VCaP (cell line): ENCODE data around the gene POLA1.
A peak's percentile ranks its signal among the peaks of the same experiment; 100 is the strongest.

Source experiments
- H3K27ac ChIP-seq: fragments of 450-650 bp; 2 replicates; pipeline ENCODE4 v1.5.1; 2017
- CTCF ChIP-seq: fragments of 450-650 bp; conservative IDR thresholded peaks from 2 replicates; pipeline ENCODE4 v1.5.1; 2017; ENCODE audit warnings: mild to moderate bottlenecking, moderate library complexity

Gene POLA1

GRCh38 chrX:24838629-24839028 lies 144.9 kb downstream of the POLA1 start:
- H3K27ac ChIP-seq: no peak overlapping the region
- peak; percentile 66 for TF ChIP-seq CTCF

GRCh38 chrX:24839331-24839730 lies 145.6 kb downstream of the POLA1 start:
- no peak overlapping the region for H3K27ac ChIP-seq
- no peak for TF ChIP-seq CTCF

GRCh38 chrX:24842486-24842885 lies 148.8 kb downstream of the POLA1 start:
- H3K27ac ChIP-seq: no peak overlapping the region
- TF ChIP-seq CTCF: no peak

GRCh38 chrX:24846550-24847150 lies 152.9 kb downstream of the POLA1 start:
- no peak overlapping the region for H3K27ac ChIP-seq
- no peak for TF ChIP-seq CTCF

GRCh38 chrX:24851289-24851688 lies 157.6 kb downstream of the POLA1 start:
- no peak overlapping the region for H3K27ac ChIP-seq
- no peak for TF ChIP-seq CTCF

GRCh38 chrX:24851780-24852179 lies 158.1 kb downstream of the POLA1 start:
- H3K27ac ChIP-seq: no peak overlapping the region
- no peak for TF ChIP-seq CTCF

- no peak for TF ChIP-seq CTCF
- H3K27ac ChIP-seq: no peak overlapping the region
Measured at GRCh38 chrX:24858004-24858746, 164.5 kb downstream of the POLA1 start.
